ENCODE measurements around the gene CRB2. TPM values are rescaled to one million over a fixed set of nuclear protein-coding genes. Genes with fewer than 3 reads are reported as not detected.

Gene CRB2
- total and polyA plus RNA-seq, 3 experiments from 2014 or later: 0.05 TPM; not detected in 2

GRCh38 chr9:123390337-123391135 is 34.5 kb downstream of the CRB2 start:
- DNase-seq: no peak
- Histone ChIP-seq H3K4me1 (ENCODE audit: insufficient read depth, low read length) (no peaks in the 10 kb centered on the region), H3K4me3 (ENCODE audit: low read length) (no peak overlapping the region), H3K27ac (ENCODE audit: low read depth, low read length) (no peak overlapping the region), H3K27me3 (ENCODE audit: insufficient read depth, low read length, poor library complexity, severe bottlenecking) (no peaks in the 10 kb centered on the region), H3K36me3 (ENCODE audit: insufficient read depth, low read length) (no peaks in the 10 kb centered on the region), H3K9me3 (ENCODE audit: low read length) (no peaks in the 10 kb centered on the region)
- CTCF ChIA-PET: interaction anchor here (0.5 kb wide), 1 partner anchor 653 kb away, joined by 3 read pairs; no protein-coding TSS in a partner anchor
- Mint-ChIP-seq H3K9me3 (no peaks in the 10 kb centered on the region), H3K4me3 (no peak overlapping the region), H3K27ac (no peak overlapping the region), H3K36me3 (no peaks in the 10 kb centered on the region), H3K27me3 (no peaks in the 10 kb centered on the region), H3K4me1 (peaks cover 0 to under 1% (median 0%) of the 10 kb centered on the region in 3 donors)
- POLR2A ChIA-PET: no interaction called here

- Histone ChIP-seq H3K4me1 (ENCODE audit: insufficient read depth, low read length) (no peaks in the 10 kb centered on the region), H3K4me3 (ENCODE audit: low read length) (no peak overlapping the region), H3K27ac (ENCODE audit: low read depth, low read length) (no peak overlapping the region), H3K27me3 (ENCODE audit: insufficient read depth, low read length, poor library complexity, severe bottlenecking) (no peaks in the 10 kb centered on the region), H3K9me3 (ENCODE audit: low read length) (no peaks in the 10 kb centered on the region), H3K36me3 (ENCODE audit: insufficient read depth, low read length) (no peaks in the 10 kb centered on the region)
- no peak for DNase-seq
- CTCF ChIA-PET: no interaction called here
- H3K27me3 Mint-ChIP-seq: no peaks in the 10 kb centered on the region
- H3K4me1 Mint-ChIP-seq: no peaks in the 10 kb centered on the region
- H3K9me3 Mint-ChIP-seq: no peaks in the 10 kb centered on the region
- H3K36me3 Mint-ChIP-seq: no peaks in the 10 kb centered on the region
- no peak overlapping the region for H3K4me3 Mint-ChIP-seq
- POLR2A ChIA-PET: interaction anchor here (0.6 kb wide), 1 partner anchor 459 kb away, joined by 5 read pairs; no protein-coding TSS in a partner anchor
- H3K27ac Mint-ChIP-seq: no peak overlapping the region
Observed at GRCh38 chr9:123391233-123391632, 35.2 kb downstream of the CRB2 start.

- no peaks in the 10 kb centered on the region for H3K36me3 Mint-ChIP-seq
- Histone ChIP-seq H3K4me1 (ENCODE audit: insufficient read depth, low read length) (no peaks in the 10 kb centered on the region), H3K36me3 (ENCODE audit: insufficient read depth, low read length) (no peaks in the 10 kb centered on the region), H3K27me3 (ENCODE audit: insufficient read depth, low read length, poor library complexity, severe bottlenecking) (no peaks in the 10 kb centered on the region), H3K9me3 (ENCODE audit: low read length) (no peaks in the 10 kb centered on the region), H3K4me3 (ENCODE audit: low read length) (no peak overlapping the region), H3K27ac (ENCODE audit: low read depth, low read length) (no peak overlapping the region)
- no peaks in the 10 kb centered on the region for H3K4me1 Mint-ChIP-seq
- H3K9me3 Mint-ChIP-seq: no peaks in the 10 kb centered on the region
- no peak for DNase-seq
- ChIA-PET POLR2A (no interaction called here), CTCF (no interaction called here)
- H3K4me3 Mint-ChIP-seq: no peak overlapping the region
- no peak overlapping the region for H3K27ac Mint-ChIP-seq
- no peaks in the 10 kb centered on the region for H3K27me3 Mint-ChIP-seq
Observed at GRCh38 chr9:123391946-123392345, 35.9 kb downstream of the CRB2 start.

GRCh38 chr9:123392802-123393201 is 36.8 kb downstream of the CRB2 start:
- H3K36me3 Mint-ChIP-seq: no peaks in the 10 kb centered on the region
- Histone ChIP-seq H3K27ac (ENCODE audit: low read depth, low read length) (no peak overlapping the region), H3K36me3 (ENCODE audit: insufficient read depth, low read length) (no peaks in the 10 kb centered on the region), H3K4me1 (ENCODE audit: insufficient read depth, low read length) (no peaks in the 10 kb centered on the region), H3K9me3 (ENCODE audit: low read length) (no peaks in the 10 kb centered on the region), H3K27me3 (ENCODE audit: insufficient read depth, low read length, poor library complexity, severe bottlenecking) (no peaks in the 10 kb centered on the region), H3K4me3 (ENCODE audit: low read length) (no peak overlapping the region)
- no peak for DNase-seq
- H3K4me1 Mint-ChIP-seq: no peaks in the 10 kb centered on the region
- ChIA-PET POLR2A (no interaction called here), CTCF (no interaction called here)
- no peak overlapping the region for H3K27ac Mint-ChIP-seq
- no peaks in the 10 kb centered on the region for H3K9me3 Mint-ChIP-seq
- H3K27me3 Mint-ChIP-seq: no peaks in the 10 kb centered on the region
- H3K4me3 Mint-ChIP-seq: no peak overlapping the region

- ChIA-PET CTCF (no interaction called here), POLR2A (no interaction called here)
- Histone ChIP-seq H3K9me3 (ENCODE audit: low read length) (no peaks in the 10 kb centered on the region), H3K27ac (ENCODE audit: low read depth, low read length) (no peak overlapping the region), H3K4me3 (ENCODE audit: low read length) (no peak overlapping the region), H3K4me1 (ENCODE audit: insufficient read depth, low read length) (no peaks in the 10 kb centered on the region), H3K36me3 (ENCODE audit: insufficient read depth, low read length) (no peaks in the 10 kb centered on the region), H3K27me3 (ENCODE audit: insufficient read depth, low read length, poor library complexity, severe bottlenecking) (no peaks in the 10 kb centered on the region)
- H3K4me1 Mint-ChIP-seq: no peaks in the 10 kb centered on the region
- H3K27me3 Mint-ChIP-seq: no peaks in the 10 kb centered on the region
- no peak overlapping the region for H3K4me3 Mint-ChIP-seq
- DNase-seq: no peak
- H3K9me3 Mint-ChIP-seq: no peaks in the 10 kb centered on the region
- H3K27ac Mint-ChIP-seq: no peak overlapping the region
- no peaks in the 10 kb centered on the region for H3K36me3 Mint-ChIP-seq
Observed at GRCh38 chr9:123394291-123395235, 38.6 kb downstream of the CRB2 start.

GRCh38 chr9:123395276-123395688 is 39.3 kb downstream of the CRB2 start:
- ChIA-PET POLR2A (no interaction called here), CTCF (no interaction called here)
- no peak overlapping the region for H3K27ac Mint-ChIP-seq

GRCh38 chr9:123395689-123396511 is 39.9 kb downstream of the CRB2 start:
- CTCF ChIA-PET: interaction anchor here (0.8 kb wide), 1 partner anchor 41 kb away, joined by 3 read pairs; no protein-coding TSS in a partner anchor
- H3K36me3 Mint-ChIP-seq: no peaks in the 10 kb centered on the region
- no peaks in the 10 kb centered on the region for H3K27me3 Mint-ChIP-seq
- POLR2A ChIA-PET: no interaction called here
- Histone ChIP-seq H3K27ac (ENCODE audit: low read depth, low read length) (no peak overlapping the region), H3K36me3 (ENCODE audit: insufficient read depth, low read length) (no peaks in the 10 kb centered on the region), H3K4me3 (ENCODE audit: low read length) (no peak overlapping the region), H3K4me1 (ENCODE audit: insufficient read depth, low read length) (no peaks in the 10 kb centered on the region), H3K27me3 (ENCODE audit: insufficient read depth, low read length, poor library complexity, severe bottlenecking) (no peaks in the 10 kb centered on the region), H3K9me3 (ENCODE audit: low read length) (no peaks in the 10 kb centered on the region)
- H3K9me3 Mint-ChIP-seq: no peaks in the 10 kb centered on the region
- H3K27ac Mint-ChIP-seq: no peak overlapping the region
- no peaks in the 10 kb centered on the region for H3K4me1 Mint-ChIP-seq
- no peak overlapping the region for H3K4me3 Mint-ChIP-seq
- DNase-seq: no peak

More at GRCh38 chr9:123395276-123395688, 39.3 kb downstream of the CRB2 start:
- no peaks in the 10 kb centered on the region for H3K4me1 ChIP-seq (ENCODE audit: insufficient read depth, low read length)
- Mint-ChIP-seq H3K27me3 (no peaks in the 10 kb centered on the region), H3K4me3 (no peak overlapping the region), H3K9me3 (no peaks in the 10 kb centered on the region), H3K4me1 (no peaks in the 10 kb centered on the region), H3K36me3 (no peaks in the 10 kb centered on the region)
- no peaks in the 10 kb centered on the region for H3K36me3 ChIP-seq (ENCODE audit: insufficient read depth, low read length)
- H3K4me3 ChIP-seq (ENCODE audit: low read length): no peak overlapping the region
- DNase-seq: no peak
- no peaks in the 10 kb centered on the region for H3K27me3 ChIP-seq (ENCODE audit: insufficient read depth, low read length, poor library complexity, severe bottlenecking)
- H3K27ac ChIP-seq (ENCODE audit: low read depth, low read length): no peak overlapping the region
- no peaks in the 10 kb centered on the region for H3K9me3 ChIP-seq (ENCODE audit: low read length)
